Measurements from ENCODE around the gene LMX1B.
"Not testable (repeated sequence)": the region's sequence is repeated elsewhere in the genome, so short reads cannot be mapped to it uniquely, and the experiment has no call there.

Gene LMX1B

GRCh38 chr9:126705767-126706697 lies 92.3 kb downstream of the LMX1B start:
- no CpG with 5 or more reads among the region's 41 CpGs for WGBS (ENCODE audit: extremely low coverage, insufficient coverage, insufficient read length)
- peak; percentile 57 to 70 for DNase-seq
- no peak overlapping the region for H4K91ac ChIP-seq (ENCODE audit: low read depth, low read length)

GRCh38 chr9:126706698-126707053 lies 92.9 kb downstream of the LMX1B start:
- DNase-seq: no peak
- H3K4me2 ChIP-seq (ENCODE audit: low read length): no peak overlapping the region
- peaks cover 2% of the 10 kb centered on the region for H3K9me3 ChIP-seq (ENCODE audit: insufficient read depth, low read depth, low read length)
- H3K36me3 ChIP-seq (ENCODE audit: control insufficient read depth in 1 of 2, insufficient read depth in 2 of 2, low read length in 2 of 2): no peaks in the 10 kb centered on the region
- no peak overlapping the region for H3K4me3 ChIP-seq (ENCODE audit: low read depth, low read length)
- H3K18ac ChIP-seq (ENCODE audit: low read length): no peak overlapping the region
- no peak overlapping the region for H3K9ac ChIP-seq (ENCODE audit: low read length)
- H2AK5ac ChIP-seq (ENCODE audit: low read length): no peak overlapping the region
- H3K23ac ChIP-seq (ENCODE audit: low read length): no peak overlapping the region
- H2BK120ac ChIP-seq (ENCODE audit: insufficient read depth, low read length, poor library complexity): no peak overlapping the region
- 100% methylated on average over 2 of the region's 5 CpGs for WGBS (ENCODE audit: extremely low coverage, insufficient coverage, insufficient read length)
- H4K8ac ChIP-seq (ENCODE audit: low read depth, low read length): no peak overlapping the region
- peaks cover 5 to 11% of the 10 kb centered on the region in 2 experiments for H3K4me1 ChIP-seq (ENCODE audit: control insufficient read depth in 1 of 2, insufficient read depth in 2 of 2, low read length in 2 of 2)
- H2BK5ac ChIP-seq (ENCODE audit: low read depth, low read length, poor library complexity): no peak overlapping the region
- no peak overlapping the region for H3K27ac ChIP-seq (ENCODE audit: low read depth, low read length)
- no peak overlapping the region for H2BK12ac ChIP-seq (ENCODE audit: low read length)
- H4K91ac ChIP-seq (ENCODE audit: low read depth, low read length): no peak overlapping the region
- no peak overlapping the region for H2AFZ ChIP-seq (ENCODE audit: insufficient read depth, low read length, poor library complexity)
- H3K79me1 ChIP-seq (ENCODE audit: low read length): no peaks in the 10 kb centered on the region
- H3K14ac ChIP-seq (ENCODE audit: low read length): no peak overlapping the region
- no peaks in the 10 kb centered on the region for H3K27me3 ChIP-seq (ENCODE audit: insufficient read depth, low read length)
- H4K12ac ChIP-seq (ENCODE audit: low read depth, low read length): no peak overlapping the region
- no peaks in the 10 kb centered on the region for H3K79me2 ChIP-seq (ENCODE audit: control insufficient read depth, insufficient read depth, low read length, poor library complexity)
- H3K4ac ChIP-seq (ENCODE audit: low read depth, low read length): no peak overlapping the region

More at GRCh38 chr9:126705767-126706697, 92.3 kb downstream of the LMX1B start:
- H3K79me1 ChIP-seq (ENCODE audit: low read length): no peaks in the 10 kb centered on the region
- no peak overlapping the region for H2AFZ ChIP-seq (ENCODE audit: insufficient read depth, low read length, poor library complexity)
- H3K79me2 ChIP-seq (ENCODE audit: control insufficient read depth, insufficient read depth, low read length, poor library complexity): no peaks in the 10 kb centered on the region
- H4K12ac ChIP-seq (ENCODE audit: low read depth, low read length): no peak overlapping the region
- no peak overlapping the region for H3K27ac ChIP-seq (ENCODE audit: low read depth, low read length)
- no peak overlapping the region for H3K4me3 ChIP-seq (ENCODE audit: low read depth, low read length)
- H2BK120ac ChIP-seq (ENCODE audit: insufficient read depth, low read length, poor library complexity): no peak overlapping the region
- H3K18ac ChIP-seq (ENCODE audit: low read length): no peak overlapping the region
- H3K9me3 ChIP-seq (ENCODE audit: insufficient read depth, low read depth, low read length): peaks cover 2% of the 10 kb centered on the region
- H3K23ac ChIP-seq (ENCODE audit: low read length): no peak overlapping the region
- H3K14ac ChIP-seq (ENCODE audit: low read length): no peak overlapping the region
- H2BK5ac ChIP-seq (ENCODE audit: low read depth, low read length, poor library complexity): no peak overlapping the region
- H3K4me1 ChIP-seq (ENCODE audit: control insufficient read depth in 1 of 2, insufficient read depth in 2 of 2, low read length in 2 of 2): peaks cover 5 to 11% of the 10 kb centered on the region in 2 experiments
- H3K4ac ChIP-seq (ENCODE audit: low read depth, low read length): no peak overlapping the region
- H4K8ac ChIP-seq (ENCODE audit: low read depth, low read length): no peak overlapping the region
- no peaks in the 10 kb centered on the region for H3K36me3 ChIP-seq (ENCODE audit: control insufficient read depth in 1 of 2, insufficient read depth in 2 of 2, low read length in 2 of 2)
- H3K27me3 ChIP-seq (ENCODE audit: insufficient read depth, low read length): no peaks in the 10 kb centered on the region
- H2BK12ac ChIP-seq (ENCODE audit: low read length): no peak overlapping the region
- H3K9ac ChIP-seq (ENCODE audit: low read length): no peak overlapping the region
- no peak overlapping the region for H2AK5ac ChIP-seq (ENCODE audit: low read length)
- no peak overlapping the region for H3K4me2 ChIP-seq (ENCODE audit: low read length)

- WGBS (ENCODE audit: extremely low coverage, insufficient coverage, insufficient read length): no CpG with 5 or more reads among the region's 4 CpGs
- H3K4ac ChIP-seq (ENCODE audit: low read depth, low read length): no peak overlapping the region
- no peak overlapping the region for H2BK12ac ChIP-seq (ENCODE audit: low read length)
- no peaks in the 10 kb centered on the region for H3K79me2 ChIP-seq (ENCODE audit: control insufficient read depth, insufficient read depth, low read length, poor library complexity)
- peaks cover 5 to 11% of the 10 kb centered on the region in 2 experiments for H3K4me1 ChIP-seq (ENCODE audit: control insufficient read depth in 1 of 2, insufficient read depth in 2 of 2, low read length in 2 of 2)
- no peaks in the 10 kb centered on the region for H3K27me3 ChIP-seq (ENCODE audit: insufficient read depth, low read length)
- no peak overlapping the region for H2BK120ac ChIP-seq (ENCODE audit: insufficient read depth, low read length, poor library complexity)
- no peak overlapping the region for H3K4me3 ChIP-seq (ENCODE audit: low read depth, low read length)
- no peak overlapping the region for H4K91ac ChIP-seq (ENCODE audit: low read depth, low read length)
- no peak overlapping the region for H2BK5ac ChIP-seq (ENCODE audit: low read depth, low read length, poor library complexity)
- H3K14ac ChIP-seq (ENCODE audit: low read length): no peak overlapping the region
- no peak overlapping the region for H3K9ac ChIP-seq (ENCODE audit: low read length)
- no peak overlapping the region for H4K12ac ChIP-seq (ENCODE audit: low read depth, low read length)
- H3K23ac ChIP-seq (ENCODE audit: low read length): no peak overlapping the region
- no peaks in the 10 kb centered on the region for H3K79me1 ChIP-seq (ENCODE audit: low read length)
- no peak overlapping the region for H3K4me2 ChIP-seq (ENCODE audit: low read length)
- peaks cover 2% of the 10 kb centered on the region for H3K9me3 ChIP-seq (ENCODE audit: insufficient read depth, low read depth, low read length)
- H2AFZ ChIP-seq (ENCODE audit: insufficient read depth, low read length, poor library complexity): no peak overlapping the region
- no peaks in the 10 kb centered on the region for H3K36me3 ChIP-seq (ENCODE audit: control insufficient read depth in 1 of 2, insufficient read depth in 2 of 2, low read length in 2 of 2)
- H2AK5ac ChIP-seq (ENCODE audit: low read length): no peak overlapping the region
- DNase-seq: no peak
- no peak overlapping the region for H3K18ac ChIP-seq (ENCODE audit: low read length)
- no peak overlapping the region for H4K8ac ChIP-seq (ENCODE audit: low read depth, low read length)
- no peak overlapping the region for H3K27ac ChIP-seq (ENCODE audit: low read depth, low read length)
Observed at GRCh38 chr9:126707083-126707482, 93.4 kb downstream of the LMX1B start.

- H4K12ac ChIP-seq (ENCODE audit: low read depth, low read length); H3K27ac ChIP-seq (ENCODE audit: low read depth, low read length); H3K36me3 ChIP-seq (ENCODE audit: control insufficient read depth in 1 of 2, insufficient read depth in 2 of 2, low read length in 2 of 2); H4K8ac ChIP-seq (ENCODE audit: low read depth, low read length); H3K9me3 ChIP-seq (ENCODE audit: insufficient read depth, low read depth, low read length); H2AFZ ChIP-seq (ENCODE audit: insufficient read depth, low read length, poor library complexity); DNase-seq; H3K4ac ChIP-seq (ENCODE audit: low read depth, low read length); H2BK5ac ChIP-seq (ENCODE audit: low read depth, low read length, poor library complexity); H2AK5ac ChIP-seq (ENCODE audit: low read length); H3K14ac ChIP-seq (ENCODE audit: low read length); H2BK12ac ChIP-seq (ENCODE audit: low read length); H2BK120ac ChIP-seq (ENCODE audit: insufficient read depth, low read length, poor library complexity); H4K91ac ChIP-seq (ENCODE audit: low read depth, low read length); H3K27me3 ChIP-seq (ENCODE audit: insufficient read depth, low read length); H3K9ac ChIP-seq (ENCODE audit: low read length); H3K4me2 ChIP-seq (ENCODE audit: low read length); H3K4me1 ChIP-seq (ENCODE audit: control insufficient read depth in 1 of 2, insufficient read depth in 2 of 2, low read length in 2 of 2); H3K79me1 ChIP-seq (ENCODE audit: low read length); H3K18ac ChIP-seq (ENCODE audit: low read length); H3K79me2 ChIP-seq (ENCODE audit: control insufficient read depth, insufficient read depth, low read length, poor library complexity); H3K23ac ChIP-seq (ENCODE audit: low read length); H3K4me3 ChIP-seq (ENCODE audit: low read depth, low read length): not testable (repeated sequence)
- WGBS (ENCODE audit: extremely low coverage, insufficient coverage, insufficient read length): no CpG with 5 or more reads among the region's 10 CpGs
Observed at GRCh38 chr9:126707712-126708111, 94.0 kb downstream of the LMX1B start.

Measured in trophoblast cell (in vitro differentiated cells and primary cell).